ENCODE measurements around the gene SLC25A24.
A peak's percentile ranks its signal among the peaks of the same experiment; 100 is the strongest.
"Not testable (repeated sequence)": the region's sequence is repeated elsewhere in the genome, so short reads cannot be mapped to it uniquely, and the experiment has no call there.

The SLC25A24 gene

DNA sequence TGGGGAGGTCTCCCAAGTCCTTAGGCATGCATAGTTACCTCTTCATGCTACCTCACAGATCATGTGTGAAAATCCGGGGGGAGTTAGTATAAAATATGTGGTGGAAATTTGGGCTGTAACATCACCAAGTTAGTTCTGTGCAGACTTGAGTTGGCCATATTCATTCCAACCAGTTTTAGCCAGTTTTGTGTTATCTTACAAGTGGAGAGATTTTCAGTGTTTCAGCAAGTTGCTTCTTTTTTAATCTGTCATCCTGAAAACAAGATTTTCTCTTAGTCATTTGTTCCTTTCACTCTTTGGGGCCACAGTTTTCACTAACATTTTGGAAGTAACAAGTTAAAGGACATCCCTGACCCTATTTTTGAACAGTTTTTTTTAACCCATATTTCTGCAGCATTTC is 11.3 kb downstream of the SLC25A24 start:
- DNase-seq (ENCODE audit: low read depth in 2 of 2), result no peak
- no peak for TF ChIP-seq CTCF (IDR thresholded peaks at IDR 0.05; ENCODE audit: low read depth, low read length)
- no peak overlapping the region for H3K4me3 ChIP-seq (replicated peaks in 1 of 2; ENCODE audit: low read depth in 2 of 2, low read length in 2 of 2)

- no peak for DNase-seq (ENCODE audit: low read depth in 2 of 2)
- no peak overlapping the region for H3K4me3 ChIP-seq (replicated peaks in 1 of 2; ENCODE audit: low read depth in 2 of 2, low read length in 2 of 2)
- TF ChIP-seq CTCF (IDR thresholded peaks at IDR 0.05; ENCODE audit: low read depth, low read length), result no peak
These were observed 17.0 kb downstream of the SLC25A24 start for GRCh38 chr1:108182959-108183700.

- no peak for TF ChIP-seq CTCF (IDR thresholded peaks at IDR 0.05; ENCODE audit: low read depth, low read length)
- DNase-seq (ENCODE audit: low read depth in 2 of 2), result no peak
- no peak overlapping the region for H3K4me3 ChIP-seq (replicated peaks in 1 of 2; ENCODE audit: low read depth in 2 of 2, low read length in 2 of 2)
These were observed 21.1 kb downstream of the SLC25A24 start for GRCh38 chr1:108179018-108179417.

- not testable (repeated sequence) for H3K4me3 ChIP-seq (replicated peaks in 1 of 2; ENCODE audit: low read depth in 2 of 2, low read length in 2 of 2); DNase-seq (ENCODE audit: low read depth in 2 of 2)
These were observed 37.7 kb downstream of the SLC25A24 start for GRCh38 chr1:108162409-108162808.

DNA sequence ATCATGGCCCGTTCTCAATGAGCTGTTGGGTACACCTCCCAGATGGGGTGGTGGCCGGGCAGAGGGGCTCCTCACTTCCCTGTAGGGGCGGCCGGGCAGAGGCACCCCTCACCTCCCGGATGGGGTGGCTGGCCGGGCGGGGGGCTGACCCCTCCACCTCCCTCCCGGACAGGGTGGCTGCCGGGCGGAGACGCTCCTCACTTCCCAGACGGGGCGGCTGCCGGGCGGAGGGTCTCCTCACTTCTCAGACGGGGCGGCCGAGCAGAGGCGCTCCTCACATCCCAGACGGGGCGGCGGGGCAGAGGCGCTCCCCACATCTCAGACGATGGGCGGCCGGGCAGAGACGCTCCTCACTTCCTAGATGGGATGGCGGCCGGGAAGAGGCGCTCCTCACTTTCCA is 40.2 kb downstream of the SLC25A24 start:
- DNase-seq (ENCODE audit: low read depth in 2 of 2); H3K4me3 ChIP-seq (replicated peaks in 1 of 2; ENCODE audit: low read depth in 2 of 2, low read length in 2 of 2): not testable (repeated sequence)

DNA sequence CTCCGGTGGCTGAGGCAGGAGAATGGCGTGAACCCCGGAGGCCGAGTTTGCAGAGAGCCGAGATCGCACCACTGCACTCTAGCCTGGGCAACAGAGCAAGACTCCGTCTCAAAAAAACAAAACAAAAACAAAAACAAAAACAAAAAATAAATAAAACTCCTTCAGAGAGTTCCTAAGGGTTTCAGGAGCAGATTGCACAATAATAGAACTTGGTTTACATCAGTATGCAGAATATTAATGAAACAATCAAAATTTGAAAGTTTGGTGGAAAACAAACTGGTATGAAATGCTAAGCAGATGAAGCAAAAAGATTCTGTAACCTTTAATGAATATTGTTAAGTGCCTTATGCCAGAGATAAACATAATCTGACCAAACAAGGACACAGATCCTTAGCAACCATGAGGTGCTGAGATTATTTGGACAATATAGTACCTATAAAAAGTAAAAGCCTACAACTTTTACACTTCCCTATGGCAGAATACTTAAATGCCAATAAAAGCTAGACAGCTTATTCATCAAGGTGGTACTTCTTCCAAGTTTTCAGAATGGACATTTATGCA is 41.2 kb downstream of the SLC25A24 start:
- no peak for DNase-seq (ENCODE audit: low read depth in 2 of 2)
- no peak overlapping the region for H3K4me3 ChIP-seq (replicated peaks in 1 of 2; ENCODE audit: low read depth in 2 of 2, low read length in 2 of 2)
- no peak for TF ChIP-seq CTCF (IDR thresholded peaks at IDR 0.05; ENCODE audit: low read depth, low read length)

DNA sequence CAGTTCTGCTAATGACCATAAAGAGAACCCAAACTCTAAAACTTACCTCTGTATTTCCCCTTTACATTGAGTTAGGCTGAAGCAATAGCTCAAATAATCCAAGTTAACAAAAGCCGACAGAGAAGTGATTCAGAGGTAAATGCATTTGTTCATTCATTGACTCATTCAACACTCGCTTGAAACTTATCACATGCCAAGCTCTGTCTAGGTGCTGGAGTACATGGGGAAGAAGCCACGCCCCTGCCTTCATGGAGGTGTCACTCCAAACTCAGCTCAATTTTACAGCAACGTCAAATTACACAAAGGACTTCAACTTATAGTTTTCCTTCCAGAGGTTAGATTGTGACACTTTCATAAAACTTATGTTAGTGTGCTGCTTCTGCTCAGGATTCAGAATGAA is 45.8 kb downstream of the SLC25A24 start:
- DNase-seq (ENCODE audit: low read depth in 2 of 2), result peak in 1 of 2 donors; percentile 52
- no peak for TF ChIP-seq CTCF (IDR thresholded peaks at IDR 0.05; ENCODE audit: low read depth, low read length)
- H3K4me3 ChIP-seq (replicated peaks in 1 of 2; ENCODE audit: low read depth in 2 of 2, low read length in 2 of 2), result no peak overlapping the region

DNA sequence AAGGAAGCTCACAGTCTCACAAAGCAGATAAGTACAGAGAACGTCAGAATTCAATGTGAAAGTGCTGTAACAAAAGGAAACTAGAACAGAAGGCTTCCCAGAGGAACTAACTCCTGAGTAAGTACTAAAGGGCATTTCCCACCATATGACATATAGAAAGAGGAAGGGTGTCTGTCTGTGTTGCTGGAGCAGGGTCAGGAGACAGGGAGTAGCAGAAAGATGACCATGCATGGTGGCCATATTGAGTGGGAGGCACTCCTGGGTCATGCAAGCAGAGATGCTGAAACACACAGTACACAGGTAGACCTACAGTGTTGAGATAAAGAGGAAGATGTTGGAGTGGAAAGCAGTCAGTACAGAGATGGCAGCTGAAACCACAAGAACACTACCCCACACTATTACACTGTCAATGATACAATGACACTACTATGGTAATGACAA is 47.3 kb downstream of the SLC25A24 start:
- no peak overlapping the region for H3K4me3 ChIP-seq (replicated peaks in 1 of 2; ENCODE audit: low read depth in 2 of 2, low read length in 2 of 2)
- no peak for DNase-seq (ENCODE audit: low read depth in 2 of 2)
- TF ChIP-seq CTCF (IDR thresholded peaks at IDR 0.05; ENCODE audit: low read depth, low read length), result no peak

All from cardiac fibroblast (primary cell).